HG02870 (cell line): Measurements from ENCODE around the gene PBXIP1.

Experiments used
- ATAC-seq: cut with Tn5 transposase; IDR thresholded peaks from one replicate; pipeline ENCODE4 v1.9.1; 2021; ENCODE audit warnings: mild to moderate bottlenecking, moderate library complexity; ENCODE audit not compliant: unreplicated experiment

Gene PBXIP1, protein sequence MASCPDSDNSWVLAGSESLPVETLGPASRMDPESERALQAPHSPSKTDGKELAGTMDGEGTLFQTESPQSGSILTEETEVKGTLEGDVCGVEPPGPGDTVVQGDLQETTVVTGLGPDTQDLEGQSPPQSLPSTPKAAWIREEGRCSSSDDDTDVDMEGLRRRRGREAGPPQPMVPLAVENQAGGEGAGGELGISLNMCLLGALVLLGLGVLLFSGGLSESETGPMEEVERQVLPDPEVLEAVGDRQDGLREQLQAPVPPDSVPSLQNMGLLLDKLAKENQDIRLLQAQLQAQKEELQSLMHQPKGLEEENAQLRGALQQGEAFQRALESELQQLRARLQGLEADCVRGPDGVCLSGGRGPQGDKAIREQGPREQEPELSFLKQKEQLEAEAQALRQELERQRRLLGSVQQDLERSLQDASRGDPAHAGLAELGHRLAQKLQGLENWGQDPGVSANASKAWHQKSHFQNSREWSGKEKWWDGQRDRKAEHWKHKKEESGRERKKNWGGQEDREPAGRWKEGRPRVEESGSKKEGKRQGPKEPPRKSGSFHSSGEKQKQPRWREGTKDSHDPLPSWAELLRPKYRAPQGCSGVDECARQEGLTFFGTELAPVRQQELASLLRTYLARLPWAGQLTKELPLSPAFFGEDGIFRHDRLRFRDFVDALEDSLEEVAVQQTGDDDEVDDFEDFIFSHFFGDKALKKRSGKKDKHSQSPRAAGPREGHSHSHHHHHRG

DNA sequence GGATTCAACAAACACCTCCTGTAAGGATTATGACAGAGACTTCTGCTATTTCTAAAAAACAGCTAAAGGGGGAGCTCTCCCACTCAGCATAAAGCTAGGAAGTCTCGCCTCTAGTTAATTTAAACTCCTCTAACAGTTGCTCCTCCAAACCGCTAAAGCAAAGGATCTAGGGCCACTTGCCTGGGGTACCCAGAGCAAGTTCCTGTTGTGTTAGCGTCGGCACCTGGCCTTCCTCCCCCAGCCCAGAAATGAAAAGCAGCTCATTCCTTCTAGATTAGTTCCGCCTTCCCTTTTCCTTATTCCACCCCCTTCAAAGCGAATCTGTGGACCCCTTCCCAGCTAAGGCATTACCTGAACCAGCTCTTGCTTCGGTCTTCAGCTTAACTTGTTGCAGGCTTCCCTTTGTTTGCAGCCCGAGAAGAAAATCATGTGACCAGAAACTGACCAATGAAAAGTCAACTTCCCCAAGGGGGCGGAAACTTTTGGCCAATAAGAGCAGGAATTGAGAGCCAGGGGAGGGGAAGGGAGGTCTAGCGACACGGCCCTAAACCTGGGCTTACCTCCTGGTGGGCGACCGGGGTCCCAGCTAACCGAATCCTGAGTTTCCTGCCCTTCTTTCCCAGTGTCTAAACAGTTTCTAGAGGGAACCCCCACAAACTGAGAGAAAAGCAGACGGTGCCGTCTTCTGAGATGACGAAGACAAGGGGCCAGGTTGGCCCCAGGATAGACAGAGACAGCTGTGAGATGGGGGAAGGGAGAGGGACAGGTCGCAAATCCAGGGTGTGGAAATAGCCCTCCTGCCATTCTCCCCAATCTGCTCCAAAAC is at the start of gene PBXIP1:
Gene PBXIP1 (minus strand): TSS at position 382 of the 826 bp plus-strand sequence. CDS start 2,378 bp downstream, outside the sequence.
- peak; percentile 61 for ATAC-seq

DNA sequence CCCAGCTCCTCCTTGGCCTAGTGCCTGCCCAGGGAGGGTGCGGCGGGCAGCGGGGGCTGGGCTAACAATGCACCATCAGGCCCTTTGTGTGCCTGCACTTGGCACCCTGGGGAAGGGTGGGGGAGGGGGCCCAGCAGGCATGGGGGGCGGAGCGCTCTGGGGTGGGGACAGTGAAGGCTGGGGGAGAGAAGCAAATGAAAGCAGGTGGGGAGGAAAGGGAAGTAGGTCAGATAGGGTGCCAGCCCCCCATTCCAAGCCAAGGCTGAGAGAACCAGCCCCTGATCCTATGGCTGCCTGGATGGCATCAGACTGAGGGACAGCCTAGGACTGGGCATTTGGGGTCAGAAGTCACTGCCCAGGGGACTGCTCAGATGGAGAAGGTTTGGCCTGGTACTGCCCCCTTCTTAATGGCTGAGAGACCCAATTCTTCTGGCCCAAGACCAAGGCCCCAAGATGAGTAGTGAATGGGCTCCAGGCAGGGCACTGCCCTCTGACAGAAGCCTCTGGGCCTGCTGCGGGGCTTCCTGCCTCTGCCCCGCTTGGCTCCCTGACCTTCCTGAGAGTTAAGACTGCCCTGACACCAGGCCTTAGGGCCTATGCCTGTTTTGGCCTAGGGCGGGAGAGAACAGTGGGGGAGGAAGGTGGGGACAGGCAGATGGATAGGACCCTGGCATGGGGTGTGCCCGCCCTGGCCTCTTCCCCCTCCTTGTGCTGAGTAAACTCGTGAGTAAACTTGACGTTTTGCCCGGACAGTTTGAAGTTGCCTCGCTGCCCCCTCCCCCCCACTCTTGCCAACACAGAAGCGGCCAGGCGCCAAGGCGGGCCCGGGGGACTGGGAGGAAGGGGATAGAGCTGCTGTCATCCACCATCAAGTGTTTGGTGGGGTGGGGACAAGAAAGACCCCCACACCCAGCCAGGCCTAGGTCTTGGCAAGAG is 49.4 kb upstream of the PBXIP1 start:
- no peak for ATAC-seq

DNA sequence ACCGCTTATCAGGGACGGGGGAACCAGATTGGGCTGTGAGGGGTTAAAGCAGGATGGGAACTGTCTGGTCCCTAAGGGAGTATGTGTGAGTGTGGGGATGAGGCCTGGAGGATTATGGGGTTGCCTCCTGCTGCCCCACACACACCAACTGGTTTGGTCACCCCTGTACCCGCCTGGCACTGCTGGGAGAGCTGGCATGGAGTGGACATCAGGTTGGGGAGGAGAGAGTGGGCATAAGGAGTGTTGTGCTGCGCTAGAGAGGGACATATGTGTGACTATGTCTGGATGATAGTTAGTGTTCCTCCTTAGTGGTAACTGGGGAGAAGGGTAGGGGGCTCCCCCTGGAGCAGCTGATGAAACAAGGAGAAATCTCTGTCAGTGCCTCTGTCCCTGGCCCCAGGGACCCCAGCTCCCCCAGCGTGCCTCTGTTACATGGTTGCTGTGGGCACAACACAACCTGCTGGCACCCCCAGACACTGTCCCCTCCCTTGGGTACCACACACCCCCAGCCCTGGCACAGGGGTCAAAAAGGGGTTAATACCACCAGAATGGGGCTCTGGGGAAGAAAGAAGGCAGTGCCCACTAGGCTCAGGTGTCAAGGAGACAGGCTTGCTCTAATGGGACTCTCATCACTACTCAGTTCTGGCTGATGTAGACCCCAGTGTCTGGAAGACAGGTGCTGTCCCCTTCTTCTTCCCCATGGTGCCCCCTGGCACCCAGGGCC is 48.6 kb upstream of the PBXIP1 start:
- ATAC-seq = no peak

DNA sequence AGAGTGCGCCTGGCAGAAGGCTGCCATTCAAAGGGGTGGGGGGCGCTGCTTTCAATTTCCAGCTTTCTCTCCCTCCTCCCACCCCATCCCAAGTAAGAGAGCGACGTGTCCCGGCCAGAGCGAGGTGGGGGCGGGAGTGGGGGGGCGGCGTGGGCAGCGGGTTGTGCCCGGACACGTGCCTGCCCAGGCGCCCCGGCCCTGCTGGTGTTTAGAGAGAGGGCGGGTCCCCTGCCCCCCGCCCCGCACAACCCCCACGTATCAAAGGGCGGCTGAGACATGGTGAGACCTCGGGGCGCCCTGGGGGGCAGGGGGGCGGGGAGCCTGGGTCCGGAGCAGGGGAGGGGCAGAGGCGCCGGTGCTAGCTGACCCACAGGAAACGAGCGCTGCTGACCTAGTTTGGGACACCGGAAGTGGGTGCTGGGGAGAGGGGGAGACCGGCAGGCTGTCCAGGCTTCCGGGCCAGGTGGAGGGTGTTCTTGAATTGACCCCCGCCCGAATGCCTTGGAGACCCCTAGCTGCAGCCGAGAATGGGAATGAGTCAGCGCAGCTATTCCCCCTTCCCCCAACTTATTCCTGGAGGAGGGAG is 48.0 kb upstream of the PBXIP1 start:
- no peak for ATAC-seq

DNA sequence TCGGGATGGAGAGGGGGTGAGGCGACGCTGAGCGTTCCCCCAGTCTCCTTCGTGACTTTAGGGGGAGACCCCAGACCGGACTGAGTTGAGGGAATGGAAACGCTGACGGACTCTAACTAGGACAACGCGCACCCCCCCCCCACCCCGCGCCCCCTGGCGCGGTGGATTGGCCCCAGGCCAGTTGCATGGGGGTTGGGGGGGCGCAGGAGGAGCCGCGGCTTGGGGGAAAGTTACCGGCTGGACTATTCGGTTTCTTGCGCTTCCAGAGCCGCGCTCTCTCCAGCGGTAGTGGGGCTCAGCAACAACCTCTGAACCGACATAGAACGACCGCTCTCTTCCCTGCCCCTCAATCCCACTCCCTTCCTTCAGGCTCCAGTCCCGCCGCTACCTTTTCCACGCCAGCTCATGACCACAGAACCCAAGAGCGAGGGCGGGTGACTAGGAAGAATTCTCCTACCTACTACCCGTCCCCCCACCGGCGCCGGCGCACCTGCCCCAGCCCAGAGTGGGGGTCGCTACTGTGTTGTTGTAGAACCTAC is 47.4 kb upstream of the PBXIP1 start:
- no peak for ATAC-seq

DNA sequence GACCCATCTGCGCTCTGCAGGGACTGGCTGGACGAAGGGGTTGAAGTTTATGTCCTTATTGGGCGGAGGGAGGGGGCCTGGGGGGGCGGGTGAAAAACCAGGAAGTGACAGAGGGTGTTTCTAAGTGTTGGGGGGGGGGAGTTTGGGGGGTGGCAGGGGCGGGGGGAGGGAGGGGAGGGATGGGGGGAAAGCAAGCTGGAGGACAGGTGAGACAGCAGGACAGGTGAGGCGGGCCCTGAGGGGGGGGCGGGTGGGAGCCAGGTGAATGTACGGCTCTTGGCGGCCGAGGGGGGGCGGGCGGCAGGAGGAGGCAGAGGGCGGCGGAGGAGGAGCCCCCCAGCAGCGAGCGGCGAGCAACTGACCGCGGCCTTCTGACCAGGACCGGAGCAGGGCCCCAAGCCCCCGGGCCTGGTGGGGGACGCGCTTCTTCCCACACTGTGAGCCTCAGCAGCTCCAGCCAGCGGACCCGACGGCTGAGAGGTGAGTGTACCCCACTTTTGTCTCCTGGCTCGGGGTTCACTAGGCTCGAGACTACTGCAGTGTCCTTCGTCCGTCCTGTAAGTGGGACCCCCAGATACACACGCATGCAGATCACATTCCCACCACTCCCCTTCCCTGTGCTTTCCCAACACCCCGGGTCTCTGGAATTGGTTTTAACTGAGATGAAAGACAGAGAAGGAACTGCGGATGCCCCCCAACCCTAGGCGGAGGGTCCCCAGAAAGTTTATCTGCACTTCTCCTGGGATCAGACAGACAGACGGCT is 46.7 kb upstream of the PBXIP1 start, which contains the start of gene ZBTB7B:
Gene ZBTB7B (plus strand): TSS at position 339 of the 763 bp plus-strand sequence. CDS start 11,859 bp downstream, outside the sequence.
- no peak for ATAC-seq

DNA sequence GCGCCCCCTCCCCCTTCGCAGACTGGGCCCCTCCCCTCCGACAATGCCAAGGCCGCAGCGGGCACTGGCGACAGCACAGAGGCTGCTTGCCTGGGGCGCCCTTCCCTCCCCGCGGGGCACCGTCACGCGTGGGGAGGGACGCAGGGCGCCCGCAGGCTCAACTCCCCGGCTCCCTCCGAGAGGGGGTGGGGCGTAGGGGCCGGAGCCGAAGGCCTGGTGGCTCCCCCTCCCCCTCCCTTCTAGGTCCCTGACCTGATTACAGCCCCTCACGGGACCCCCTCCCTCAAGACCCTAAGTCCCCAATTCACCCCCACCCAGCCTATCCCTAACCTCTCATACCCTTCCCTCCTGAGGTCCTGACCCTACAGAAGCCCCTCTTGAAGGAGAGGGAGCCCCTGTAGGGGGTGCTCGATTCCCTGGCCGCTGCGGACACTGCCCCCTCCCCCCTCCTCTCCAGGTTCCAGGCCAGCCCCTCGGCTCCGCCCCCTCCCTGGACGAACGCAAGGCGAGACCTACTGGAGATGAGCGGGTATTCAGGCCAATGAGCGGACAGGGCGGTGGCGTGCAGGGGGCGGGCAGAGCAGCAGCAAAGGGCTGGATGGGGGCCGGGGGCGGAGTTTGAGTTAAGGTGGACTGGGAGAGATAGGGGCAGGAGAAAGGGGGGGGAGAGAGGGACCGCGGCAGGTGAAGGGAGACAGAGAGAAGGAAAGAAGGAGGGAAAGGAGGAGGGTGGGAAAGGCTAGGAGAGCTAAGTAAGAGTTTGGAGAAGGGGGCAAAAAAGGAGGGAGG is 46.0 kb upstream of the PBXIP1 start:
- peak; percentile 56 for ATAC-seq

DNA sequence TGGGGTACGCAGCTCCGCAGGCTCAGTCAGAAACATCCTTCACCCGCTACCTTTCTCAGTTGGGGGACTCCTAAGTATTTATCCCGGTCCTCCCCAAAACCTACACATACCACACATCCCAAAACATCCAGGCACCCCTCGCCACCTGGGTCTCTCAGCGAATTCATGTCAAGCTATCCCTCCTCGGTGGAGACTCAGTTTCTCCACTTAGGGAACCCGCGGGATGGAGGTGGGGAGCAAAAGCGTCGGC is 45.5 kb upstream of the PBXIP1 start:
- no peak for ATAC-seq

DNA sequence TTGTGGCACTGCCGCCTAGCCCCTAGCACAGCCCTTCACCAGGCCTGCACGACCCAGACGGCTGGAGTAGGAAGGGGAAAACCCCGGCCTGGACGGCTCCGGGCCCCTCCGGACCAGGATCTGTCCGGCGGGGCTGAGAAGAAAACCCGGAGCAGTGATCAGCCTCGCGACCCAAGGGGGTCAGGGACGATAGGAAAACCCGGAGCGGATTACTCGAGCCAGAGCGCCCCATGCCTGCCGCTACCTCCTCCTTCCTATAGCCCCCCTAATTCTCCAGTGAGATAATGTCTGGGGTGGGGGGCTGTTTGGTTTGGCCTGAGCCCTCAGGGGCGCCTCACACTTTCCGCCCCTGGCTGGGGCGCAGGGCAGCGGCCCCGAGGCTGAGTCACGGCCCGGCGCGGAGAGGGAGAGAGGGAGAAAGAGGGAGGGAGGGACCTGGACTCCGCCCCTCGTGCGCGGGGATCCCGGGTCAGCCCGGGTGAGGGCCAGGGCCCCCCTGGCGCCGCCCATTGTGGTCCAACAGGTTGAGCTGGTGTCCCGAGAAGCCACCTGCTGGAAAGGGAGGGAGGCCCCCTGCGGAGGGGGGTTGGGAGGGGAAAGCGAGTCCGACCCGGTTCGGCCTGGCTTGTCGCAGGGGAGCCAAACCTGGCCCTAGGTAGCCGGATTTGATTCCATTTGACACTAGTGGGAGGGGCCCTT is 45.0 kb upstream of the PBXIP1 start:
- peak; percentile 34 for ATAC-seq

DNA sequence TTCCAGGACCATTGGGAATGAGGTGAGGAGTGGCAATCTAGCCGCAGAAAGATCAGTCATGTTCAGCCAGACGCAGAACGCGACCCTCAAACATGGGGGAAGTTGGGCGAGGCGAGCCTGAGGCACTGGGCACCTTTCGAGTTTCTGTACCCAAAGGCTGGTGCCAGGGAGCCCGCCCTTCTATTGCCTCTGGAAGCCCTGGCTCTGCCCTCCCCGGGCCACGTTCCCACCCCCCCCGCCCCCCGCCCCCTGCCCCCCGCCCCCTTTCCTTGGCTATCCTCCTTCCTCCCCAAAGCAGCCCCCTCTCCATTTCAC is 44.5 kb upstream of the PBXIP1 start:
- no peak for ATAC-seq

DNA sequence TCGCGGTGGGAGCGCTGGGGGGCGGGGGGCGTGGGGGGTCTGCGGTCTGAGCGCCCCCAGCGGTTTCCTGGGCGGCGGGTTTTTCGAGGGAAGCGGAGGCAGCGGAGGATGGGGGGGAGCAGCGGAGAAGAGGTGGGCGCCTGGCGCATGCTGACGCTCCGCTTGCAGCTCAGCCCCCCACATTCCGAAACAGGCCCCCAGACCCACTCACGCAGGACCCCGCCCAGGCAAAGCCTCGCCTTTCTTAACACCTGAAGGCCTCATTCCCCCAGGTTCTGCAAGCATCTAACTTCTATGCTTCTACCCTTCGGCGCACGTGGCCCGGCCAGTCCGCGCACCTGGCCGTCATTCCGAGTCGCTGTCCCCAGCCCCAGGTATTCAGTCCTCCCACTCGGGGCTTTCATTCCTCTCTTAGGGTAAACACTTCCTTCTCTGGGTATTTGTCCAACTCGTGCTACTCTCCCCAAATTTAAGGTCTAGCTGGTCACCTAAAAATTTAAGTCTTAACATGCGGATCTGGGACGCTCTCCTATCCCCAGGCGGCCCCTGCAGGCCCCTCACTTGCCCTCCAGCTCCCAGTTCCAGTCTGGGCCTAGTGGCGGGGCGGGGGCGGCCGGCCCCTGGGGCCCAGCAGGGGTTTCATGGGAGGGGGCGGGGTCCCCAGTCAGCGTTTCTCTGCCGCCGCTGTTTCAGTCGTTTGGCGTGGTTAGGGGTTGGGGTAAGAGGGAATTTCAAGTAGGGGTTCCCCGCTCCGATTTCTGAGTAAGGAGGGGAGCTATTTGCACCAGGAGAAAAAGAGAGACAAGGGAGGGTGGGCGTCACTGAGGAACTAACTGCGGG is 43.9 kb upstream of the PBXIP1 start:
- ATAC-seq = no peak

DNA sequence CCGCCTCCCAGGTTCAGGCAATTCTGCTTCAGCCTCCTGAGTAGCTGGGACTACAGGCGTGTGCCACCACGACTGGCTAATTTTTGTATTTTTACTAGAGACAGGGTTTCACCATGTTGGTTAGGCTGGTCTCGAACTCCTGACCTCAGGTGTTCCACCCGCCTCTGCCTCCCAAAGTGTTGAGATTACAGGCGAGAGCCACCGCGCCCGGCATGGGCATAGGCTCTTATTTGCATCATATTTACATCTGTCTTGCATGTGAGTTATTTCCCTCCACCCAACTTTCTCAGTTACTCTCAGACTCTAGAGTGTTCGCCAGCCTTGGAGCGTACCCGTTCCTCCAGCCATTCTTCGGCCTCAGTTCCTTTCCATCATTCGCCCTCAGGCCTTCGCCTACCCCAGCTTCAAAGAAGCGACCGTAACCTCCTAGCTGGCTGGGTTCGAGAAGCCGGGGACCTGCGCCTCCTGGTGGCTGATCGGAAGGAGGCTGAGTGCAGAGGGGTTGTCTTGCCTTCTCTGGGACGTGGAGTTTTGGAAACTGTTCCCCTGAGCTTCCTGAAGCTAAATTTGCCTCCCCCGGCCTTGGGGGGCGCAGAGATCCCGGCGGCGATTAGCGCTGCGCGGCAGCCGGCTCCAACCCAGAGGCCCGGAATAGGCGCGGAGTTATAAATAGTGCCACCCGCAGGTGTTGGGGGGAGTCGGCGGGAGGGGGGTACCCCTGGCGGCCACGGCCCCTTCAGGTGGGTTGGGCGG is 43.1 kb upstream of the PBXIP1 start:
- no peak for ATAC-seq

DNA sequence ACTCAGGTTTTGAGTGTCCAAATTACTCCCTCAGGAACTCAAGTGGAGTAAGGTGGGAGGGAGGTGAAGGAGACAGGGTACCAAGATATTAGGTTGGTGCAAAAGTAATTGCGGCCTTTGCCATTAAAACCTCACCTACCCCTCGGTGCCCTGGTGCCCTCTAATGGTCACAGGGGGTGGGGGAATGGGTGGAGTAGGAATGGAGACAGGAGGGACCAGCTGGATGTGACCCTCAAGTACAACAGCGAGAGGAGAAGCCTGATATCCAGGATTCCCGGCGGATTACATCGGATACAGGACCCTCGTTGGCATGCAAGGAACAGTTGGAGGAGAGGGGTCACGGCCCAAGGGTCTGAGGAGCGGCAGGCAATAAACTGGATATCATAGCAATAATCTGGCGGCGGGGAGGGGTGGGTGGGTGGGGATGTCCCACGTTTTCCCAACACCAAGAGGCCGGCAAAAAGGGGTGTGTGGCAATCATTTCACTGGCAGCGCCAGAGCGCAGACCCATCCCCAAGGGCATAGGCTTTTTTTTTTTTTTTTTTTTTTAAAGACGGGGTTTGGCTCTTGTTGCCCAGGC is 42.4 kb upstream of the PBXIP1 start:
- no peak for ATAC-seq

DNA sequence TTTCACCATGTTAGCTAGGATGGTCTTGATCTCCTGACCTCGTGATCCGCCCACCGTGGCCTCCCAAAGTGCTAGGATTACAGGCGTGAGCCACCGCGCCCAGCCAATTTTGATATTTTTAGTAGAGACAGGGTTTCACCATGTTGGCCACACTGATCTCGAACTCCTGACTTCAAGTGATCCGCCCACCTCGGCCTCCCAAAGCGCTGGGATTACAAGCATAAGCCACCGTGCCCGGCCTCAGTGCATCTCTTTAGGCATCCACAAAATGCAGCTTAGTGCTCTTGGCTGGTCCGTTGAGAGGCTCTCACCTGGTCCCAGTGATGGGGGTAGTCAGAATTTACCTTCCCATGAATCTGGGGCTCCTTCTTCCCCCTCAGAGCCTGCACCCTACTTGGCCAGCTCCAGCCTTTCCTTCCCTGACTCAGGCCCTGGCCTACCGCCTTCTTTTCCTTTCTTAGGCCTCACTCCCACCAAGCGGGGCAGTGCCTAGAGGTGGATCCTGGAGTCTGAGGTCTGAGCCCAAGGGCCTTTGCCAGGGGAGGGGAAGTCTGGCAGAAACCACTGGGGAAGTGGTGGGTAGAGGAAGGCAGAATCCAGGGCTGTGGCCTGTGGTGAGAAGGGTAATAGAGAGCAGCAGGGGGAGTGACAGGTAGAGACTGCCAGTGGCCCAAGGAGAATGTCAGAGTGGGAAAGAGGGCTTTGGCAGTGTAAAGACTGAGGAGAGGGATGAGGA is 41.2 kb upstream of the PBXIP1 start:
- ATAC-seq = no peak
